ENCODE measurements around the gene CHI3L1.

Gene CHI3L1

DNA sequence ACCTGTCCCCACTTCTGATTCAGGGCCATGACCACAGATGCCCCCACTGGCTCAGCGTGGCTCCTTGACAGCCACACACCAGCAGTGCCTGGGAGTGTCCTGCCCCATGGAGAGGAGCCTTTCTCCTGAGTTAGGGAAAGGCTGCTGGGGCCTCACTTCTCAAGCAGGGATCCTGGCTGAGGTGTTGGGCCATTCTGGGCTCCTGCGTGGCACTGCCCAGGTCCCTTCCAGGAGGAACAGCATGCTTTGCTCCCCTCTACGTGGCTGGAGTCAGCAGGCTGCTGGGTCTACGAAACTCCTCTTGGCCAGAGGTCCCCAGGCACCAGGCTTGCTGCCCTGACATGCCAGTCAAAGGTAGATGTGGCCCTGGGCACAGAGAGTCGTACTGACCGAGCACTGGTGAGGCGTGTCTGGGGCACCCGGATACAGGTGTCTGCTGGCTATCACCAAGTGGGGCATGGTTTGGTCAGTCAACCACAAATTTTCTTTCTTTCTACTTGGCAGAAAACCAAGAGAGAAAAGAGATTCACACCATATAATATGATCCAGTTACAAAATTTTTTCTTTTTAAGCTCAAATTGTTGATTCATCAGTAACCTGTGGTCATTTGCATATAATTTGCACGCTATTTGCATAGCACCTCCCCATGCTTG, 54.8 kb downstream of the CHI3L1 start:
- no peak for DNase-seq (ENCODE audit: low read depth)

DNA sequence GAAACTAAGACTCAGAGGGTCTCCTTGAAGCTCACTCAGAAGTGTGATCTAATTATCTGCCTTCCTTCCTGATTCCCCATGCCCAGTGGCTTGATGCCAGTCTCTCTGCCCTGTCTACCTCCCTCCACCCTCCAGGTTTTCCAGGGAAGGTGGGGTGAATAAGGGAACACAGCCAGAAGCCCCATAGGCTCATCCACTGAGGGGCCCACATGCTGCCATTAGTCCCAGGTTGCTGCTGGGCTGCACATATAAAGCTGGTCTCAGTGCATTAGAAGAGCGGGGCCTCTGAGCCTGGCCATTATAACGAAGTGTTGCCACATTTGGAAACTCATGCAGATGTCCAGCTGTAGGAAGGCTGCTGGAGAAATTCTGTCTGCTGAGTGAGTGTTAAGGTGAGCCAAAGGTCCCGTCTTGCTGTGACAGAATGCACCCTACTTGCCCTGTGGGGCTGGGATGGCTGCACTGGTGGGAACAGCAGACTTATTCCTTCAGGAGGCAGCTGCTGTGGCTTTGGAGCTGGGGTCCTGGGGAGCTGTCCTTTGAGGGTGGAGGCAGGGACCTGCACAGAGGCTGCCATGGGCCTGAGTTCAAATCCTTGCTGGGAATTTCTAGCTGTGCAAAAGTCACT, 56.0 kb downstream of the CHI3L1 start:
- no peak for DNase-seq (ENCODE audit: low read depth)

DNA sequence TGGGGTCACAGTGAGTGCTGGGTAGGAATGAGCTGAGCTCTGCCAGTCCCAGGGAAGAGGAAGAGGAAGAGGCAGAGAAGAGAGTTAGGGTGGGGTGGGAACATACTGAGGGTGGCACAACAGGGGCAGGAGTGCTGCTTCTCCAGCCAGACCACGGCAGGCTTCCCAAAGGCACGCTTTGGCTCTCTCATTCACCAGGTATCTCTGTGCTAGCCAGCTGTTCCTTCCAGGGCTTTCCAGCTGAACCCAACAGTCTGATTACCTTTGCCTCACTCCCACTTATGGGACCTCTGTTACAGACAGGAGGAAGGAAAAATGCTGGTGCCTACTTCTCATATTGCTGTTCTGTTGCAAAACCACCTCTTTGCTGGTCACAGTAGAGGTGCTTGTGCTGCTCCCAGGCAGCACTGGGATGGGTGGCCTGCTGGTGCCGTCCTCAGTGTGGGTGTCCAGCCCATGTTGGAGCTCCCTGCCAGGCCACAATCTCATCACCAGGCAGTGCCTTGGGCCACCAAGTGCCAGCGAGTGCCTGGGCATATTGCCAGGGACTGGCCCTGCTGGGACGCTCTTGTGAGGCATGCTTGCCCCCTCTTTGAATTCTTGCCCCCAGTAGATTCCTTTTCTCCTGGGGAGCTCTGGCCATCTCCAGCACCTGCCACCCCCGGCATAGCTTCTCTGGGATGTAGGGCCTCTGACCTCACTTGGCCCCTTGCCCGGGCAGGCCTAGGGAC, 56.8 kb downstream of the CHI3L1 start:
- no peak for DNase-seq (ENCODE audit: low read depth)

Measured in fibroblast of gingiva (primary cell).